Cardiac fibroblast (primary cell): ENCODE measurements around the gene ANKRD33B.

Experiments
- DNase-seq, 2 donors: peaks; one replicate each; pipeline versions ENCODE4 v3.0.0 to v3.0.0-alpha.2; 2010; ENCODE audit warnings: low read depth in 2 of 2
- H3K4me3 ChIP-seq, 2 donors: replicated peaks in 1 of 2; 1 replicate in 1 of 2; 2 replicates in 1 of 2; pipeline ENCODE4 v1.5.1; 2011; ENCODE audit warnings: low read depth in 2 of 2, low read length in 2 of 2, mild to moderate bottlenecking in 2 of 2, moderate library complexity in 1 of 2
- TF ChIP-seq, protein P1 (sequence below): IDR thresholded peaks from one replicate; pipeline ENCODE4 v1.5.1; 2011; ENCODE audit warnings: low read depth, mild to moderate bottlenecking, low read length, inconsistent platforms

Gene ANKRD33B

DNA sequence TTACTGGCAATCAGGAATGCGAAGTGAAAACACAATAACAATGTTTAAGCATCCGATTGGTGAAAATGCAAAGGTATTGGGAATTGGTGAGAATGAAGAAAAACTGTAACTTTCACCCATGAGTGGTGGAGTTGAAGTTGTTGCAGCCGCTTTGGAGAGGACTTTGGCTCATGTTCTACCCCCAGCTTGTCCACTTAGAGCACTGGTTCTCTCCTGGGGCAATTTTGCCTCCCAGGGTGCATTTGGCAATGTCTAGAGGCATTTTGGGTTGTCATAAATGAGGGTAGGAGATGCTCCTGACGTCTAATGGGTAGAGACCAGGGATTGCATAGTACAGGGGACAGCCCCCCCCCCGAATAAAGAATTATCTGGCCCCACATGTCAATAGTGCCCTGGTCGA is 46.2 kb downstream of the ANKRD33B start:
- TF ChIP-seq, protein P1, sequence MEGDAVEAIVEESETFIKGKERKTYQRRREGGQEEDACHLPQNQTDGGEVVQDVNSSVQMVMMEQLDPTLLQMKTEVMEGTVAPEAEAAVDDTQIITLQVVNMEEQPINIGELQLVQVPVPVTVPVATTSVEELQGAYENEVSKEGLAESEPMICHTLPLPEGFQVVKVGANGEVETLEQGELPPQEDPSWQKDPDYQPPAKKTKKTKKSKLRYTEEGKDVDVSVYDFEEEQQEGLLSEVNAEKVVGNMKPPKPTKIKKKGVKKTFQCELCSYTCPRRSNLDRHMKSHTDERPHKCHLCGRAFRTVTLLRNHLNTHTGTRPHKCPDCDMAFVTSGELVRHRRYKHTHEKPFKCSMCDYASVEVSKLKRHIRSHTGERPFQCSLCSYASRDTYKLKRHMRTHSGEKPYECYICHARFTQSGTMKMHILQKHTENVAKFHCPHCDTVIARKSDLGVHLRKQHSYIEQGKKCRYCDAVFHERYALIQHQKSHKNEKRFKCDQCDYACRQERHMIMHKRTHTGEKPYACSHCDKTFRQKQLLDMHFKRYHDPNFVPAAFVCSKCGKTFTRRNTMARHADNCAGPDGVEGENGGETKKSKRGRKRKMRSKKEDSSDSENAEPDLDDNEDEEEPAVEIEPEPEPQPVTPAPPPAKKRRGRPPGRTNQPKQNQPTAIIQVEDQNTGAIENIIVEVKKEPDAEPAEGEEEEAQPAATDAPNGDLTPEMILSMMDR, result no peak
- no peak for DNase-seq
- H3K4me3 ChIP-seq, result no peak overlapping the region

DNA sequence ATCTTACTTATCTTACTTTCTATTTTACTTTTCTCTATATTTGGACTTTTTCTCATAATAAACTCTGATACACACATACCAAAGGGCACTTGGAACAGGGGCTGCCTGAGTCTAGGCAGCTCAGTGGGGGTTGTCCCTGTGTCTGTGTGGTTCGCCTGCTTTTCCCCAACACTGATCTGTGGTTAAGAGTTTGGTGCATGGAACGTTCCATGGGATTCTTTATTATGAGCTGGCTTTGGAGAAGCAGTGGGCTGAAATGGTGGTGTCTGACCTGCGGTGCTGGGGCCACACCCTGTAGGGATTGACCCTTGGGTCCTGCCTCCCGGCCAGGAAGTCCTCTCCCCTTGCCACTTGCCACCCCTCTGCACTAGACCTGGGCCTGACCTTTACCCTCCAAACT is 47.4 kb downstream of the ANKRD33B start:
- no peak for DNase-seq
- no peak overlapping the region for H3K4me3 ChIP-seq
- TF ChIP-seq, protein P1, result no peak

DNA sequence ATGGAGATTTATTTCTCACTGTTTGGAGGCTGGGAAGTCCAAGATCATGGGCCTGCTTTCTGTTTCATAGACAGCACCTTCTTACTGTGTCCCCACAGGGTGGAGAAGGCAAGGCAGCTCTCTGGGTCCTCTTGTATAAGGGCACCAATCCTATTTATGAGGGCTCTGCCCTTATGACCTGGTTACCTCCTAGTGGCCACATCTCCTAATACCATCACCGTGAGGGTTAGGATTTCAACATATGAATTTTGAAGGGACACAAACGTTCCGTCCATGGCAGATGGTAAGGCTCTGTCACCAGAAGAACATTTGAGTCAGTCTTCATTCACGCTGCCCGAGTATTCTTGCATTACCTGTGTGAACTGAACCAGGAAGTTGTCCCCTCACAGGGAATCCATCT is 48.4 kb downstream of the ANKRD33B start:
- TF ChIP-seq, protein P1, result no peak
- DNase-seq, result no peak
- H3K4me3 ChIP-seq, result no peak overlapping the region

DNA sequence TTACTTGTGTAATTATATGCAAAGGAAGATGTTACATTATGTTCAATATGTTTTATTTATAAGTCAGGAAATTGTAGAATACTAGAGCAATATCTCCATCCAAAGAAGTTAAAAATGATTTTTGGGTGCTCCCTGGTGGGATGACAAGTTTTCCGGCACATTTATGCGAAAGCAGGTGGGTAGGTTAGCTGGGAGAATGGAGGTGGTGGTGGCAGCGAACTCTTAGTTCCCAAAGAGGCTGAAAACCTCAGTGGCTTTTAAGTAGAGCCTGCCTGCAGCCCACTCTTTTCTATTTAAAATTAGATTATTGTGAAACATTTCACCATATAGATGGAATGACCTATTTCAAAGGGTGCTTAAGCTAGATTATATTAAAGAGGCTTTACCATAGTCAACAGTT is 51.8 kb downstream of the ANKRD33B start:
- no peak for DNase-seq
- TF ChIP-seq, protein P1, result no peak
- no peak overlapping the region for H3K4me3 ChIP-seq

DNA sequence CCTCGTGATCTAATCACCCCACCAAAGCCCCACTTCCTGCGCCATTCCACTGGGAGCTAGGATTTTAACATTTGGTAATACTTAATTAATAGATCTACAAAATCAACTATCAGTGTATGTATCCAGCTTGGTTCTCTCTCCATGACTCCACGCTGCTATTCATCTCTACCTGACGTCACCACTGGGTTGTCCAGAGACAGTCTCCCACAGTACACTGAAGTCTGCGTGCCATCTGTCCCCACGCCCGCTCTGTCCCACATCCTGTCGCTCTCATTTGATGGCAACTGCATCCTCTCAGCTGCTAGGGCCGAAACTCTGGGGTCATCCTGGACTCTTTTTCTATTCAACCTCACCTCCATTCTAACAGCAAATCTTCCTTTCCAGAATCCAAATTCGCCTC is 53.2 kb downstream of the ANKRD33B start:
- DNase-seq, result no peak
- H3K4me3 ChIP-seq, result no peak overlapping the region
- TF ChIP-seq, protein P1, result no peak

- no peak for DNase-seq
- no peak overlapping the region for H3K4me3 ChIP-seq
- TF ChIP-seq, protein P1, result no peak
Observed at GRCh38 chr5:10618311-10618710, 54.4 kb downstream of the ANKRD33B start.

DNA sequence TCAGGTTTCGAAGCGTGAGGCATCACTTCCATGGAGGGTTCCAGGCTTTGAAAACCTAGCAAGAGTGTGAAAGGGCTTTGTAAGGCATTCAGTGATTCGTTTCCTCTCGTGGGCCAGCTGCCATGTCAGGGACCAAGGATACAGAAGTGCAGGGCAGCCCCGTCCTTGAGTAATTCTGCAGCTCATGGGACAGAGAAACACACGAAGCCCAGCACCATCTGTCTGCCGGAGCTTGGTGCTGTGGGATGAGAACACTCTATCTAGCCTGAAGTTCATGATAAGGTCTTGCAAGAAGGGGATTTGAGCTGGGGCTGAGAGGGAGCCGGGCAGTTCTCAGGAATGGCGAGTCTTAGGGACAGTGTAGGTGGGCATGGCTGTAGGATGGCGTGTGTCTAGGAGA is 55.8 kb downstream of the ANKRD33B start:
- H3K4me3 ChIP-seq, result no peak overlapping the region
- TF ChIP-seq, protein P1, result no peak
- DNase-seq, result no peak
